Motor neuron (in vitro differentiated cells): Measurements from ENCODE around the gene PCDHA2. TPM values are rescaled to one million over a fixed set of nuclear protein-coding genes. Genes with fewer than 3 reads are reported as not detected.
"Not testable (repeated sequence)": the region's sequence is repeated elsewhere in the genome, so short reads cannot be mapped to it uniquely, and the experiment has no call there.

Experiments used
- ATAC-seq, 8 experiments: fragments of 200-7000 bp; cut with Tn5 transposase; replicated peaks in 6 of 8; 2 replicates each; pipeline ENCODE4 v1.8.0; 2021; ENCODE audit warnings: mild to moderate bottlenecking in 8 of 8, moderate library complexity in 8 of 8
- H3K27ac ChIP-seq, 2 donors: fragments of 250-450 bp; sonication (Bioruptor Pico); 2 replicates each; pipeline ENCODE4 v1.9.0; 2021; ENCODE audit warnings: antibody characterized with exemption in 2 of 2, mild to moderate bottlenecking in 2 of 2, moderate library complexity in 1 of 2
- H3K4me1 ChIP-seq, 2 donors: fragments of 250-450 bp; sonication (Bioruptor Pico); replicated peaks in 1 of 2; 2 replicates each; pipeline ENCODE4 v1.6.1; 2021; ENCODE audit warnings: antibody characterized with exemption in 2 of 2, mild to moderate bottlenecking in 2 of 2, moderate library complexity in 1 of 2
- H3K4me3 ChIP-seq, 5 donors: fragments of 250-450 bp; sonication (Bioruptor Pico); 2 replicates each; pipeline ENCODE4 v1.9.0; 2021; ENCODE audit warnings: antibody characterized with exemption in 5 of 5, mild to moderate bottlenecking in 5 of 5, moderate library complexity in 4 of 5
- WGBS, 10 experiments: fragments of 450-650 bp; shearing (Covaris generic); methylation state at CpG; one replicate each; pipeline ENCODE4 v1.0.0; 2022; 5-methylcytosine and 5-hydroxymethylcytosine counted together
- in situ Hi-C, 9 experiments: fragments of 400-800 bp; cut with MboI; loops; one replicate each; pipeline ENCODE4 v1.15.0; 2021; ENCODE audit warnings: low sequenced_read_pairs in 9 of 9, low pct_unique_long_range_greater_than_20kb in 2 of 9; ENCODE audit not compliant: unreplicated experiment in 9 of 9
- total RNA-seq, 8 experiments: library from RNA; unstranded; fragments of 300-600 nt; gene quantifications; 2 replicates each; pipeline versions ENCODE4 v1.2.3 to v1.2.4, GENCODE V29; 2022

PCDHA2 gene
- total RNA-seq, 8 experiments from 2014 or later, result 0.13 to 6.8 (median 1.5) TPM; not detected in 1

DNA sequence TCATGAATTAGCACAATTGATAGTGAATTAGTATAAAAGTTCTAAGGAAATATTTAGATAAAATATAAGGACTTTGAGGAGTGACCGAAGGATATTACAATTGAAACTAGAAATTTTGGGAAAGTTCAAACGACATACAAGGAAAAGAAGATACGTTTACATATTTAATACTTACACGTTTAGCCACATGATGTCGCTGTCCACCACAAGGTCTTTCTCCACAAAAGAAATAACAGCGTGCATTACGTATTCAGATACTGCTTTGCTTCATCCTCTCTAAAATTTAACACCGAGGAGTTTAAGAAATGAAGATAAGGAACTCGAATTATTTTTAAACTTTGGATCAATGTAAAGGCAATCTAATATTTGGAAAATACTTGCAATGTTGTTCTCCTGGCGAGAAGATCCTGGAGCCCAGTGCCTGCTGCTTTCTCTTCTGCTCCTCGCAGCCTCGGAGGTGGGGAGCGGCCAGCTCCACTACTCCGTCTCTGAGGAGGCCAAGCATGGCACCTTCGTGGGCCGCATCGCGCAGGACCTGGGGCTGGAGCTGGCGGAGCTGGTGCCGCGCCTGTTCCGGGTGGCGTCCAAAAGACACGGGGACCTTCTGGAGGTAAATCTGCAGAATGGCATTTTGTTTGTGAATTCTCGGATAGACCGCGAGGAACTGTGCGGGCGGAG, 6.3 kb downstream of the PCDHA2 start, which contains the start of gene PCDHA3:
PCDHA3 (plus strand) TSS at position 242 of the 678 bp plus-strand sequence.
- no peak within 1 kb of the TSS for H3K4me3 ChIP-seq
- no peak within 1 kb of the TSS for H3K27ac ChIP-seq
- 3 to 94% (median 76%) methylated on average over 5 to 22 of the region's 29 CpGs for WGBS, 10 experiments
- H3K4me1 ChIP-seq, result no peaks in the 10 kb centered on the region
- in situ Hi-C loops, result loop anchor here in 1 of 9 experiments (25.0 kb wide), 2 partner anchors 236 to 761 kb away; no protein-coding TSS in a partner anchor
- peak in 1 of 8 experiments; percentile 89 for ATAC-seq

DNA sequence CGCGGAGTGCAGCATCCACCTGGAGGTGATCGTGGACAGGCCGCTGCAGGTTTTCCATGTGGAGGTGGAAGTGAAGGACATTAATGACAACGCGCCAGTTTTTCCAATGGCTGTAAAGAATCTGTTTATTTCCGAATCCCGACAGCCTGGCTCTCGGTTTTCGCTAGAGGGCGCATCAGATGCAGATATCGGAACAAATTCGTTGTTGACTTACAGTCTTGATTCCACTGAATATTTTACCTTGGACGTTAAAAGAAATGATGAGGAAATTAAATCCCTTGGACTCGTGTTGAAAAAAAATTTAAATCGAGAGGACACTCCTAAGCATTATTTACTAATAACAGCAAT, 6.8 kb downstream of the PCDHA2 start:
- no peak overlapping the region for H3K4me3 ChIP-seq
- 10 to 100% (median 88%) methylated on average over 1 to 16 of the region's 16 CpGs for WGBS, 10 experiments

DNA sequence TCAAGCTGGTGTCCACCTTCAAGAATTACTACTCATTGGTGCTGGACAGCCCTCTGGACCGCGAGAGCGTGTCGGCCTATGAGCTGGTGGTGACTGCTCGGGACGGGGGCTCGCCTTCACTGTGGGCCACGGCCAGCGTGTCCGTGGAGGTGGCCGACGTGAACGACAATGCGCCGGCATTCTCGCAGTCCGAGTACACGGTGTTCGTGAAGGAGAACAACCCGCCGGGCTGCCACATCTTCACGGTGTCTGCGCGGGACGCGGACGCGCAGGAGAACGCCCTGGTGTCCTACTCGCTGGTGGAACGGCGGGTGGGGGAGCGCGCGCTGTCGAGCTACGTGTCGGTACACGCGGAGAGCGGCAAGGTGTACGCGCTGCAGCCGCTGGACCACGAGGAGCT, 7.7 kb downstream of the PCDHA2 start:
- ATAC-seq, result not testable (repeated sequence)

More for the DNA sequence above, 6.8 kb downstream of the PCDHA2 start:
- no peak overlapping the region for H3K27ac ChIP-seq
- ATAC-seq, result peak in 1 of 8 experiments; percentile 64
- in situ Hi-C loops, result loop anchor here in 1 of 9 experiments (25.0 kb wide), 2 partner anchors 236 to 761 kb away; no protein-coding TSS in a partner anchor
- H3K4me1 ChIP-seq, result no peaks in the 10 kb centered on the region

DNA sequence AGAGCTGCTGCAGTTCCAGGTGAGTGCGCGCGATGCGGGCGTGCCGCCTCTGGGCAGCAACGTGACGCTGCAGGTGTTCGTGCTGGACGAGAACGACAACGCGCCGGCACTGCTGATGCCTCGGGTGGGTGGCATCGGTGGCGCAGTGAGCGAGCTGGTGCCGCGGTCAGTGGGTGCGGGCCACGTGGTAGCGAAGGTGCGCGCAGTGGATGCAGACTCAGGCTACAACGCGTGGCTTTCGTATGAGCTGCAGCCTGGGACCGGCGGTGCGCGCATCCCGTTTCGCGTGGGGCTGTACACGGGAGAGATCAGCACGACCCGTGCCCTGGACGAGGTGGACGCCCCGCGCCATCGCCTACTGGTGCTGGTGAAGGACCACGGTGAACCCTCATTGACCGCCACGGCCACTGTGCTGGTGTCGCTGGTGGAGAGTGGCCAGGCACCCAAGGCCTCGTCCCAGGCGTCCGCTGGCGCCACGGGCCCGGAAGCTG, 8.2 kb downstream of the PCDHA2 start:
- no peaks in the 10 kb centered on the region for H3K4me1 ChIP-seq
- in situ Hi-C loops, result loop anchor here in 1 of 9 experiments (25.0 kb wide), 2 partner anchors 234 to 759 kb away; no protein-coding TSS in a partner anchor
- no peak overlapping the region for H3K27ac ChIP-seq
- 93 to 100% (median 97%) methylated on average over 4 to 35 of the region's 53 CpGs; no CpG with 5 or more reads in 6 of the 10 experiments for WGBS, 10 experiments
- ATAC-seq, result no peak
- no peak overlapping the region for H3K4me3 ChIP-seq

More for the DNA sequence above, 7.7 kb downstream of the PCDHA2 start:
- not testable (repeated sequence) for H3K27ac ChIP-seq, H3K4me3 ChIP-seq, H3K4me1 ChIP-seq
- WGBS, 10 experiments, result 63 to 99% (median 90%) methylated on average over 2 to 37 of the region's 45 CpGs; no CpG with 5 or more reads in 5 of the 10 experiments
- in situ Hi-C loops, result loop anchor here in 1 of 9 experiments (25.0 kb wide), 2 partner anchors 235 to 760 kb away; no protein-coding TSS in a partner anchor

DNA sequence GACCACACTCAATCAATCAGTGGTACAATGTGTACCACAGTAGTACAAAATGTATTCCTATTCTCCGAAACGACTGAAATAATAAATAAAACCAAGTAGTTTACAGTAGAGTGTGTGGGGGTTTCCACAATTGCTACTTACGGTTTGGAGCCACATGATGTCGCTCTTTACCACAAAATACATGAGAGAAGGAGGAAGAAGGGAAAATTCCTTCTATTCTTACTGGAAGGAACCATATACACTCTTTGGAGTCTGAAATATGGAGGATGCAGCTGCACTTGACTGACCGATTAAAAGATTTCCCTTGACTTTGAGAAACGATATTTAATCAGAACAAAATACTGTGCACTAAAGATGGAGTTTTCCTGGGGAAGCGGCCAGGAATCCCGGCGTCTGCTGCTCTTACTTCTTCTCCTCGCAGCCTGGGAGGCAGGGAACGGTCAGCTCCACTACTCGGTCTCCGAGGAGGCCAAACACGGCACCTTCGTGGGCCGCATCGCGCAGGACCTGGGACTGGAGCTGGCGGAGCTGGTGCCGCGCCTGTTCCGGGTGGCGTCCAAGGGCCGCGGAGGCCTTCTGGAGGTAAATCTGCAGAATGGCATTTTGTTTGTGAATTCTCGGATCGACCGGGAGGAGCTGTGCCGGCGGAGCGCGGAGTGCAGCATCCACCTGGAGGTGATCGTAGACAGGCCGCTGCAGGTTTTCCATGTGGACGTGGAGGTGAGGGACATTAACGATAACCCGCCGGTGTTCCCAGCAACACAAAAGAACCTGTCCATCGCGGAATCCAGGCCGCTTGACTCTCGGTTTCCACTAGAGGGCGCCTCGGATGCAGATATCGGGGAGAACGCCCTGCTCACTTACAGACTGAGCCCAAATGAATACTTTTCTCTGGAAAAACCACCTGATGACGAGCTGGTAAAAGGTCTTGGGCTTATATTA, 12.5 kb downstream of the PCDHA2 start, which contains the start of gene PCDHA4:
PCDHA4 (plus strand) TSS at position 235 of the 942 bp plus-strand sequence.
- H3K27ac ChIP-seq, result peak within 1 kb of the TSS; percentile 85 to 89
- 0 to 74% (median 29%) methylated on average over 2 to 29 of the region's 47 CpGs; no CpG with 5 or more reads in 1 of the 10 experiments for WGBS, 10 experiments
- no peaks in the 10 kb centered on the region for H3K4me1 ChIP-seq
- peak in 7 of 8 experiments; percentile 71 to 98 (median 88) for ATAC-seq
- in situ Hi-C loops, result loop anchor here in 2 of 9 experiments (5.0 to 25.0 kb wide), 3 partner anchors 230 to 755 kb away; no protein-coding TSS in a partner anchor
- peak within 1 kb of the TSS; percentile 50 to 88 (median 76) for H3K4me3 ChIP-seq

DNA sequence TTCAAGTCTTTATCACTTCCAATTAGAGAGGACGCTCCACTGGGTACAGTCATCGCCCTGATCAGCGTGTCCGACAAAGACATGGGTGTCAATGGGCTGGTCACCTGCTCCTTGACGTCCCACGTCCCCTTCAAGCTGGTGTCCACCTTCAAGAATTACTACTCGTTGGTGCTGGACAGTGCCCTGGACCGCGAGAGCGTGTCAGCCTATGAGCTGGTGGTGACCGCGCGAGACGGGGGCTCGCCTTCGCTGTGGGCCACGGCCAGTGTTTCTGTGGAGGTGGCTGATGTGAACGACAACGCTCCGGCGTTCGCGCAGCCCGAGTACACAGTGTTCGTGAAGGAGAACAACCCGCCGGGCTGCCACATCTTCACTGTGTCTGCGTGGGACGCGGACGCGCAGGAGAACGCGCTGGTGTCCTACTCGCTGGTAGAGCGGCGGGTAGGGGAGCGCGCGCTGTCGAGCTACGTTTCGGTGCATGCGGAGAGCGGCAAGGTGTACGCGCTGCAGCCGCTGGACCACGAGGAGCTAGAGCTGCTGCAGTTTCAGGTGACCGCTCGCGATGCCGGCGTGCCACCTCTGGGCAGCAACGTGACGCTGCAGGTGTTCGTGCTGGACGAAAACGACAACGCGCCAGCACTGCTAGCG, 13.7 kb downstream of the PCDHA2 start:
- peak overlapping the region; percentile 37 to 76 (median 50) for H3K4me3 ChIP-seq
- not testable (repeated sequence) for ATAC-seq, H3K27ac ChIP-seq, H3K4me1 ChIP-seq
- WGBS, 10 experiments, result 20 to 95% (median 65%) methylated on average over 1 to 13 of the region's 62 CpGs; no CpG with 5 or more reads in 5 of the 10 experiments
- in situ Hi-C loops, result loop anchor here in 2 of 9 experiments (5.0 to 25.0 kb wide), 3 partner anchors 229 to 754 kb away; no protein-coding TSS in a partner anchor

DNA sequence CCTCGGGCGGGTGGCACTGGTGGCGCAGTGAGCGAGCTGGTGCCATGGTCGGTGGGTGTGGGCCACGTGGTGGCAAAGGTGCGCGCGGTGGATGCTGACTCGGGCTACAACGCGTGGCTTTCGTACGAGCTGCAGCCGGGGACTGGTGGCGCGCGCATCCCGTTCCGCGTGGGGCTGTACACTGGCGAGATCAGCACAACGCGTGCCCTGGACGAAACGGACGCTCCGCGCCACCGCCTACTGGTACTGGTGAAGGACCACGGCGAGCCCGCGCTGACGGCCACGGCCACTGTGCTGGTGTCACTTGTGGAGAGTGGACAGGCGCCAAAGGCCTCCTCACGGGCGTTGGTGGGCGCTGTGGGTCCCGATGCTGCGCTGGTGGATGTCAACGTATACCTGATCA, 14.2 kb downstream of the PCDHA2 start:
- peak overlapping the region in 1 of 5 donors; percentile 30 for H3K4me3 ChIP-seq
- no peak for ATAC-seq
- in situ Hi-C loops, result loop anchor here in 2 of 9 experiments (5.0 to 25.0 kb wide), 3 partner anchors 228 to 753 kb away; no protein-coding TSS in a partner anchor

DNA sequence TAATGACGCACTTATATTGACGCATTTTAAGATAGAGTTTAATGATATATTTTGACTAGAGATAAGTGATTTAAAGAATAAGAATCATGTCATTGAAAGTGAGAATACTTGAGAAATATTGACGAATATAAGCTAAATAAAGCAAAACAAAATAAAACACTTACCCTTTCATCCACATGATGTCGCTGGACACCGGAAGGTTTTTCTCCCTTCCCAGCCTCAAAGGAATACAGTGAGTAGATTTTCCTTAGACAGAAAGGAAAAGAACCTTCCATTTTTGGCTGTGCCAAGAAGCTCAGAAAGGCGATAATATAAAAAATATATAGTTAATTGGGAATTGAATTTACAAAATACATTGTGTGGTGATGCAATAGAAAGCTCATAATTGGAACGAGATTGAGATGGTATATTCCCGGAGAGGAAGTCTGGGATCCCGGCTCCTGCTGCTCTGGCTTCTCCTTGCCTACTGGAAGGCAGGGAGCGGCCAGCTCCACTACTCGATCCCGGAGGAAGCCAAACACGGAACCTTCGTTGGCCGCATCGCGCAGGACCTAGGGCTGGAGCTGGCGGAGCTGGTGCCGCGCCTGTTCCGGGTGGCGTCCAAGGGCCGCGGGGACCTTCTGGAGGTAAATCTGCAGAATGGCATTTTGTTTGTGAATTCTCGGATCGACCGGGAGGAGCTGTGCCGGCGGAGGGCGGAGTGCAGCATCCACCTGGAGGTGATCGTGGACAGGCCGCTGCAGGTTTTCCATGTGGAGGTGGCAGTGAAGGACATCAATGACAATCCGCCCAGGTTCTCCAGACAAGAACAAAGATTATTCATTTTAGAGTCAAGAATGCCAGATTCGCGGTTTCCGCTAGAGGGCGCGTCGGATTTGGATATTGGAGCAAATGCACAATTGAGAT, 27.0 kb downstream of the PCDHA2 start, which contains the start of gene PCDHA5:
PCDHA5 (plus strand) TSS at position 239 of the 906 bp plus-strand sequence.
- Histone ChIP-seq H3K4me1 (no peaks in the 10 kb centered on the region), H3K27ac (no peak within 1 kb of the TSS), H3K4me3 (peak within 1 kb of the TSS in 1 of 5 donors; percentile 43)
- WGBS, 10 experiments, result 9 to 95% (median 74%) methylated on average over 10 to 28 of the region's 39 CpGs
- in situ Hi-C loops, result loop anchor here in 1 of 9 experiments (25.0 kb wide), 2 partner anchors 216 to 741 kb away; no protein-coding TSS in a partner anchor
- peak in 1 of 8 experiments; percentile 59 for ATAC-seq

More for the DNA sequence above, 14.2 kb downstream of the PCDHA2 start:
- WGBS, 10 experiments, result 40 to 100% (median 93%) methylated on average over 1 to 23 of the region's 43 CpGs; no CpG with 5 or more reads in 5 of the 10 experiments
- Histone ChIP-seq H3K4me1 (no peaks in the 10 kb centered on the region), H3K27ac (no peak overlapping the region)

DNA sequence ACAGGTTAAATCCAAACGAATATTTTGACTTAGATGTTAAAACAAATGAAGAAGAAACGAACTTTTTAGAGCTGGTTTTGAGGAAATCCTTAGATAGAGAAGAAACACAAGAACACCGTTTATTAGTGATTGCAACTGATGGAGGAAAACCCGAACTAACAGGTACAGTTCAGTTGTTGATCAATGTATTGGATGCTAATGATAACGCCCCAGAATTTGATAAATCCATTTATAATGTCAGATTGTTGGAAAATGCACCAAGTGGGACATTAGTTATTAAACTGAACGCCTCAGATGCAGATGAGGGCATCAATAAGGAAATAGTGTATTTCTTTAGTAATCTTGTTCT, 27.6 kb downstream of the PCDHA2 start:
- H3K4me3 ChIP-seq, result peak overlapping the region in 1 of 5 donors; percentile 43

DNA sequence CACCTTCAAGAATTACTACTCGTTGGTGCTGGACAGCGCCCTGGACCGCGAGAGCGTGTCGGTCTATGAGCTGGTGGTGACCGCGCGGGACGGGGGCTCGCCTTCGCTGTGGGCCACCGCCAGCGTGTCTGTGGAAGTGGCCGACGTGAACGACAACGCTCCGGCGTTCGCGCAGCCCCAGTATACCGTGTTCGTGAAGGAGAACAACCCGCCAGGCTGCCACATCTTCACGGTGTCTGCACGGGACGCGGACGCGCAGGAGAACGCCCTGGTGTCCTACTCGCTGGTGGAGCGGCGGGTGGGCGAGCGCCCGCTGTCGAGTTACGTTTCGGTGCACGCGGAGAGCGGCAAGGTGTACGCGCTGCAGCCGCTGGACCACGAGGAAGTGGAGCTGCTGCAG, 28.3 kb downstream of the PCDHA2 start:
- 53 to 100% (median 96%) methylated on average over 1 to 23 of the region's 48 CpGs; no CpG with 5 or more reads in 3 of the 10 experiments for WGBS, 10 experiments
- H3K4me1 ChIP-seq, H3K4me3 ChIP-seq, ATAC-seq, H3K27ac ChIP-seq: not testable (repeated sequence)
- in situ Hi-C loops, result loop anchor here in 1 of 9 experiments (25.0 kb wide), 2 partner anchors 214 to 739 kb away; no protein-coding TSS in a partner anchor

More for the DNA sequence above, 27.6 kb downstream of the PCDHA2 start:
- no peak for ATAC-seq
- H3K4me1 ChIP-seq, result no peaks in the 10 kb centered on the region
- no peak overlapping the region for H3K27ac ChIP-seq
- 7 to 100% (median 75%) methylated on average over 1 to 6 of the region's 6 CpGs for WGBS, 10 experiments
- in situ Hi-C loops, result loop anchor here in 1 of 9 experiments (25.0 kb wide), 2 partner anchors 215 to 740 kb away; no protein-coding TSS in a partner anchor

DNA sequence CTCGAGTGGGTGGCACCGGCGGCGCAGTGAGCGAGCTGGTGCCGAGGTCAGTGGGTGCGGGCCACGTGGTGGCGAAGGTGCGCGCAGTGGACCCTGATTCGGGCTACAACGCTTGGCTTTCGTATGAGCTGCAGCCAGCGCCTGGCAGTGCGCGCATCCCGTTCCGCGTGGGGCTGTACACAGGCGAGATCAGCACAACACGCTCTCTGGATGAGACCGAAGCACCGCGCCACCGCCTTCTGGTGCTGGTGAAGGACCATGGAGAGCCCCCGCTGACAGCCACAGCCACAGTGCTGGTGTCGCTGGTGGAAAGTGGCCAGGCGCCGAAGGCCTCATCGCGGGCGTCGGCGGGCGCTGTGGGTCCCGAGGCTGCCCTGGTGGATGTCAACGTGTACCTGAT, 28.8 kb downstream of the PCDHA2 start:
- H3K4me3 ChIP-seq, result no peak overlapping the region
- in situ Hi-C loops, result loop anchor here in 1 of 9 experiments (25.0 kb wide), 2 partner anchors 214 to 739 kb away; no protein-coding TSS in a partner anchor
- no peak overlapping the region for H3K27ac ChIP-seq
- H3K4me1 ChIP-seq, result no peaks in the 10 kb centered on the region
- whole genome bisulfite sequencing, 10 experiments, result 80 to 100% (median 91%) methylated on average over 2 to 12 of the region's 38 CpGs; no CpG with 5 or more reads in 6 of the 10 experiments
- no peak for ATAC-seq
